K562 (cell line): Measurements from ENCODE around the gene HDAC9. TPM values are rescaled to one million over a fixed set of nuclear protein-coding genes. Genes with fewer than 3 reads are reported as not detected.

Source experiments
- ATAC-seq: fragments of 200-7000 bp; cut with Tn5 transposase; 3 replicates; pipeline ENCODE4 v1.9.1; 2020; ENCODE audit warnings: moderate library complexity
- BruUV-seq: library from RNA; stranded (reverse); fragments of 400-500 nt; replicated peaks from 2 replicates; lab custom pipeline; 2021; lab: Mats Ljungman, UMichigan
- CTCF ChIA-PET: fragments of 300-600 bp; formaldehyde crosslinking; extraction: SDS; loops from one replicate; lab custom pipeline; 2021; ENCODE audit warnings: low intra/inter-chr PET ratio; lab: Yijun Ruan, JAX
- POLR2A ChIA-PET: fragments of 300-600, 350-650 bp; sonication (Branson Sonifier 250); formaldehyde crosslinking; extraction: SDS; loops from one replicate; lab custom pipeline; 2021; ENCODE audit warnings: antibody characterized with exemption, inconsistent platforms; lab: Yijun Ruan, JAX
- DNase-seq, 4 experiments: peaks; one replicate each; pipeline versions ENCODE4 v3.0.0 to v3.0.0-alpha.2; 2011 to 2018; ENCODE audit warnings: low spot score in 3 of 4, mixed read lengths in 3 of 4; ENCODE audit errors: extremely low read depth in 1 of 4
- FAIRE-seq: peaks from 2 replicates; lab custom pipeline; 2011; peaks lifted over from hg19 to GRCh38; lab: Jason Lieb, UNC
- H2AFZ ChIP-seq: 2 replicates; pipeline ENCODE4 v1.6.0; 2011; ENCODE audit warnings: low read depth, low read length, control low read depth, inconsistent platforms
- H3K27ac ChIP-seq: fragments of 200-600 bp; 3 replicates; pipeline ENCODE4 v1.8.0; 2011; ENCODE audit warnings: low read depth, mild to moderate bottlenecking, control low read depth, inconsistent platforms, low read length, moderate library complexity, mixed read lengths; ENCODE audit errors: extremely low read depth
- H3K27me3 ChIP-seq, 2 experiments: fragments of 300-600 bp in 1 of 2; 2 replicates in 1 of 2; 3 replicates in 1 of 2; pipeline versions ENCODE4 v1.6.0 to v1.8.0; 2011; ENCODE audit warnings: inconsistent platforms in 2 of 2, low read length in 2 of 2, mild to moderate bottlenecking in 1 of 2, mixed read lengths in 1 of 2, moderate library complexity in 1 of 2; ENCODE audit not compliant: control insufficient read depth in 2 of 2, insufficient read depth in 2 of 2
- H3K36me3 ChIP-seq: fragments of 300-600 bp; 3 replicates; pipeline ENCODE4 v1.8.0; 2011; ENCODE audit warnings: mild to moderate bottlenecking, low read length, inconsistent platforms; ENCODE audit not compliant: control insufficient read depth, insufficient read depth
- H3K4me1 ChIP-seq, 2 experiments: fragments of 200-600 bp in 1 of 2; replicated peaks in 1 of 2; 2 replicates in 1 of 2; 3 replicates in 1 of 2; pipeline versions ENCODE4 v1.5.1 to v1.8.0; 2011; ENCODE audit warnings: inconsistent platforms in 2 of 2, low read length in 2 of 2, mild to moderate bottlenecking in 1 of 2, mixed read lengths in 1 of 2, moderate library complexity in 1 of 2; ENCODE audit not compliant: control insufficient read depth in 2 of 2, insufficient read depth in 2 of 2
- H3K4me2 ChIP-seq: 2 replicates; pipeline ENCODE4 v1.6.1; 2011; ENCODE audit warnings: low read length, control low read depth, inconsistent platforms, mixed read lengths; ENCODE audit not compliant: insufficient read depth
- H3K4me3 ChIP-seq: fragments of 200-600 bp; sonication (generic), shearing (Covaris generic); 2 replicates; pipeline ENCODE4 v1.5.1; 2016; ENCODE audit warnings: control low read depth, inconsistent platforms
- H3K79me2 ChIP-seq: fragments of 200-600 bp; 3 replicates; pipeline ENCODE4 v1.8.0; 2011; ENCODE audit warnings: low read length, inconsistent platforms; ENCODE audit not compliant: control insufficient read depth, insufficient read depth
- H3K9ac ChIP-seq, 2 experiments: 2 replicates each; pipeline versions ENCODE4 v1.6.0 to v1.6.1; 2011; ENCODE audit warnings: low read depth in 2 of 2, low read length in 2 of 2, control low read depth in 1 of 2, inconsistent platforms in 1 of 2, mild to moderate bottlenecking in 1 of 2, mixed read lengths in 1 of 2; ENCODE audit not compliant: insufficient read depth in 1 of 2
- H3K9me1 ChIP-seq: one replicate; pipeline ENCODE4 v1.6.0; 2011; ENCODE audit warnings: inconsistent platforms, mild to moderate bottlenecking, low read length, moderate library complexity; ENCODE audit not compliant: control insufficient read depth, insufficient read depth
- H3K9me3 ChIP-seq: replicated peaks from 2 replicates; pipeline ENCODE4 v1.5.1; 2011; ENCODE audit warnings: low read depth, low read length, inconsistent platforms; ENCODE audit not compliant: control insufficient read depth, insufficient read depth
- H4K20me1 ChIP-seq: replicated peaks from 2 replicates; pipeline ENCODE4 v1.6.1; 2011; ENCODE audit warnings: low read length, inconsistent platforms, mixed read lengths; ENCODE audit not compliant: control insufficient read depth, insufficient read depth
- ARNT ChIP-seq, 2 experiments: fragments of 450-650 bp; IDR thresholded peaks; 2 replicates each; pipeline ENCODE4 v1.6.1; 2016; ENCODE audit warnings: mild to moderate bottlenecking in 1 of 2
- ILF3 ChIP-seq: fragments of 450-650 bp; IDR thresholded peaks from 2 replicates; pipeline ENCODE4 v1.6.1; 2018; ENCODE audit warnings: antibody characterized with exemption, mild to moderate bottlenecking, moderate library complexity, borderline replicate concordance
- KDM5B ChIP-seq: fragments of 200-600 bp; sonication (generic); IDR thresholded peaks from 2 replicates; pipeline ENCODE4 v1.6.1; 2012; ENCODE audit warnings: low read depth, mild to moderate bottlenecking, moderate library complexity, low read length, control low read depth, inconsistent platforms; ENCODE audit not compliant: insufficient replicate concordance
- NR2C1 ChIP-seq, 2 experiments: fragments of 450-650 bp; IDR thresholded peaks; 2 replicates each; pipeline ENCODE4 v1.6.1; 2017; ENCODE audit warnings: mild to moderate bottlenecking in 2 of 2, antibody characterized with exemption in 1 of 2, inconsistent platforms in 1 of 2, missing compliant biosample characterization in 1 of 2, missing genetic modification characterization in 1 of 2
- PRDM10 ChIP-seq: fragments of 450-650 bp; IDR thresholded peaks from 2 replicates; pipeline ENCODE4 v1.6.1; 2018; ENCODE audit not compliant: partially characterized antibody
- TBL1XR1 ChIP-seq, 2 experiments: IDR thresholded peaks; 2 replicates each; pipeline ENCODE4 v1.6.1; 2012; ENCODE audit warnings: improper control_type of control experiment in 2 of 2, low read length in 2 of 2, mild to moderate bottlenecking in 1 of 2
- TCF3 ChIP-seq: sonication (generic); formaldehyde crosslinking; IDR thresholded peaks from 2 replicates; pipeline ENCODE4 v1.4.0; 2020; ENCODE audit warnings: mild to moderate bottlenecking, missing genetic modification reagents
- TFAM ChIP-seq: fragments of 250-450 bp; sonication (Bioruptor Pico); conservative IDR thresholded peaks from 2 replicates; pipeline ENCODE4 v1.5.0; 2021; ENCODE audit warnings: mild to moderate bottlenecking, moderate library complexity
- TRIM25 ChIP-seq: fragments of 450-650 bp; IDR thresholded peaks from 2 replicates; pipeline ENCODE4 v1.7.0; 2016; ENCODE audit warnings: borderline replicate concordance
- XRCC3 ChIP-seq: fragments of 450-650 bp; IDR thresholded peaks from 2 replicates; pipeline ENCODE4 v1.6.1; 2017; ENCODE audit warnings: mild to moderate bottlenecking, moderate library complexity
- WGBS: fragments of 100-300 bp; shearing (Covaris generic); methylation state at CpG from one replicate; pipeline ENCODE4 v1.1.6; 2016; ENCODE audit warnings: low coverage, mixed read lengths; ENCODE audit not compliant: insufficient coverage; ENCODE audit errors: missing lambda C conversion rate; 5-methylcytosine and 5-hydroxymethylcytosine counted together
- in situ Hi-C: fragments of 300-500 bp; cut with MboI; formaldehyde crosslinking; loops from 4 replicates; pipeline ENCODE4 v1.15.0; 2018; ENCODE audit warnings: inconsistent platforms, mixed read lengths
- intact Hi-C: fragments of 100-400 bp; cut with micrococcal nuclease; formaldehyde crosslinking; loops from 2 replicates; pipeline ENCODE4 v1.14.2; 2022
- polyA plus RNA-seq, 8 experiments: library from polyadenylated mRNA; depleted of rRNA in 4 of 8; stranded (reverse) in 5 of 8; unstranded in 3 of 8; fragments of >200 nt; fragmentation: Nextera tagmentation in 2 of 8; fragmentation: Illumina TruSeq in 1 of 8; extraction: Ambion mirVana in 2 of 8; extraction: Trizol in 1 of 8; gene quantifications; 2 replicates each; pipeline versions ENCODE4 v1.2.1 to v1.2.3, GENCODE V29; 2011 to 2014; ENCODE audit warnings: inconsistent platforms in 1 of 8, missing spikeins in 1 of 8
- total RNA-seq, 7 experiments: library from RNA; depleted of rRNA in 6 of 7; stranded (reverse); fragments of >200 nt in 6 of 7; fragmentation: Illumina TruSeq in 2 of 7; extraction: Trizol in 2 of 7; gene quantifications; 2 replicates each; pipeline versions ENCODE4 v1.2.1 to v1.2.3, GENCODE V29; 2011 to 2021; ENCODE audit warnings: low replicate concordance in 1 of 7
- TF ChIP-seq, protein P1 (sequence below): fragments of 150-350 bp; conservative IDR thresholded peaks from 2 replicates; pipeline ENCODE4 v1.6.1; 2014; ENCODE audit warnings: low read length

The HDAC9 gene
- total and polyA plus RNA-seq, 9 of the 15 experiments (the other 6 are each of a cell fraction or from before 2014, with no cell fraction given) = 0.08 to 0.91 (median 0.33) TPM

- TF ChIP-seq PRDM10 = no peak
- TF ChIP-seq, all 486 proteins: peak for 0
Observed at GRCh38 chr7:19015098-19015497, 519.5 kb downstream of the HDAC9 start (continued).

DNA sequence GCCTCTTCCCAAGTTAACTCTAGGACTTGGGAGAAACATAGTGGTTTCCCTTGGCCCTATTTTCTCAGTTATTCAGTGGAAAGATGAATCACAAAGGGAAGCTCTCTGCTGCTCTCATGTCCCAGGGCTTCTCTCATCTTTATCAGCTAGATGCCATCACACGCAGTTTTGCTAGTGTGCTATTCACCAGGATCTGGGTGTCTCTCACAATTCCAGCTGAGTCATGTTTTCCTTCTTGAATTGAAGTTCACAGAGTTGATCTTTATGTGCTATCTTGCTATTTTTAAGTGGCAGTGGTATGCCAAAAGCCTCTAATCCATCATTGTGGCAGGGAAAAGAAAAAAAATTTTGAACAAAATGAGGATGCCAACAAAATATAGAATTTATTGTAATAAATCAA lies 520.6 kb downstream of the HDAC9 start:
- Histone ChIP-seq H3K4me3 (no peak overlapping the region), H3K27me3 (no peaks in the 10 kb centered on the region), H3K27ac (no peak overlapping the region), H3K79me2 (no peaks in the 10 kb centered on the region), H3K4me2 (no peak overlapping the region), H3K36me3 (no peaks in the 10 kb centered on the region), H3K9me1 (no peaks in the 10 kb centered on the region), H2AFZ (no peak overlapping the region), H3K9ac (no peak overlapping the region), H3K9me3 (0 out of 2 replicates have a peak, but pooled peaks cover 1% of the 10 kb centered on the region), H3K4me1 (no peaks in the 10 kb centered on the region), H4K20me1 (no peaks in the 10 kb centered on the region)
- intact Hi-C loops (no loop called here), in situ Hi-C loops (no loop called here)
- no TSS peak for BruUV-seq
- ATAC-seq = no peak
- ChIA-PET CTCF (no interaction called here), POLR2A (no interaction called here)
- FAIRE-seq = no peak
- WGBS = 0% methylated on average over 1 of the region's 1 CpG
- DNase-seq = no peak
- no peak for TF ChIP-seq KDM5B
- no peak for TF ChIP-seq NR2C1 (IDR thresholded peaks at IDR 0.05)
- no peak for TF ChIP-seq NR2C1 (tag; IDR thresholded peaks at IDR 0.05)
- no peak for TF ChIP-seq ARNT (IDR thresholded peaks at IDR 0.05)
- no peak for TF ChIP-seq ILF3
- TF ChIP-seq, protein P1, sequence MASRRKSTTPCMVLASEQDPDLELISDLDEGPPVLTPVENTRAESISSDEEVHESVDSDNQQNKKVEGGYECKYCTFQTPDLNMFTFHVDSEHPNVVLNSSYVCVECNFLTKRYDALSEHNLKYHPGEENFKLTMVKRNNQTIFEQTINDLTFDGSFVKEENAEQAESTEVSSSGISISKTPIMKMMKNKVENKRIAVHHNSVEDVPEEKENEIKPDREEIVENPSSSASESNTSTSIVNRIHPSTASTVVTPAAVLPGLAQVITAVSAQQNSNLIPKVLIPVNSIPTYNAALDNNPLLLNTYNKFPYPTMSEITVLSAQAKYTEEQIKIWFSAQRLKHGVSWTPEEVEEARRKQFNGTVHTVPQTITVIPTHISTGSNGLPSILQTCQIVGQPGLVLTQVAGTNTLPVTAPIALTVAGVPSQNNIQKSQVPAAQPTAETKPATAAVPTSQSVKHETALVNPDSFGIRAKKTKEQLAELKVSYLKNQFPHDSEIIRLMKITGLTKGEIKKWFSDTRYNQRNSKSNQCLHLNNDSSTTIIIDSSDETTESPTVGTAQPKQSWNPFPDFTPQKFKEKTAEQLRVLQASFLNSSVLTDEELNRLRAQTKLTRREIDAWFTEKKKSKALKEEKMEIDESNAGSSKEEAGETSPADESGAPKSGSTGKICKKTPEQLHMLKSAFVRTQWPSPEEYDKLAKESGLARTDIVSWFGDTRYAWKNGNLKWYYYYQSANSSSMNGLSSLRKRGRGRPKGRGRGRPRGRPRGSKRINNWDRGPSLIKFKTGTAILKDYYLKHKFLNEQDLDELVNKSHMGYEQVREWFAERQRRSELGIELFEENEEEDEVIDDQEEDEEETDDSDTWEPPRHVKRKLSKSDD = no peak
- TF ChIP-seq TCF3 (CRISPR knock-in tag) = no peak
- TF ChIP-seq TRIM25 = no peak
- no peak for TF ChIP-seq TBL1XR1 (IDR thresholded peaks at IDR 0.05; ENCODE audit: low read length in 2 of 2)
- no peak for TF ChIP-seq TFAM
- no peak for TF ChIP-seq XRCC3
